GM12872 (cell line): ENCODE measurements around the gene S100A16.

Experiments used
- TF ChIP-seq, protein P1 (sequence below): IDR thresholded peaks from 3 replicates; pipeline ENCODE4 v1.5.1; 2011; ENCODE audit warnings: low read depth, mild to moderate bottlenecking, low read length, moderate library complexity; ENCODE audit not compliant: insufficient read depth

Gene S100A16

DNA sequence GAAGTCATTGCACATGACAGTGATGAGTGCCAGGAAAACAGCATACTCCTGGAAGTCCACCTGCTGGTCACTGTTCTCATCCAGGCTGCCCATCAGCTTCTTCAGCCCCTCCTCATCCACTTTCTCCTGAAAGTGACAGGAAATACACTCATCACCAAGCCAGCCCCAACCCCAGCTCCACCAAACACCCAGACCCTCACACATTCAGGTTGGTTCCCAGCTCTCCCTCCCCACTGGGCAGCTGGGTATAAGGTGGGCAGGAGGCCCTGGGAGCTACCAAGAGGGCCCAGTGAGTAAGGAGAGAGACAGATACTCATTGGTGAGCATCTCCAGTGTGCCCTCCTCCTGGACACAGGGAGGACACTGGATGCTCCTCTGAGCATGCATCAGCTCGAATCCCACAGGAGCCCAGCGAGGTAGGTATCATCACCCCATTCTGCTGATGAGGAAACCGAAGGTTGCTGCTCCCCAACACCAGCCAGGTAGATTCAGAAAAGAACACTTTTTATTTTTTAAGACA lies 51.4 kb downstream of the S100A16 start:
- TF ChIP-seq, protein P1, sequence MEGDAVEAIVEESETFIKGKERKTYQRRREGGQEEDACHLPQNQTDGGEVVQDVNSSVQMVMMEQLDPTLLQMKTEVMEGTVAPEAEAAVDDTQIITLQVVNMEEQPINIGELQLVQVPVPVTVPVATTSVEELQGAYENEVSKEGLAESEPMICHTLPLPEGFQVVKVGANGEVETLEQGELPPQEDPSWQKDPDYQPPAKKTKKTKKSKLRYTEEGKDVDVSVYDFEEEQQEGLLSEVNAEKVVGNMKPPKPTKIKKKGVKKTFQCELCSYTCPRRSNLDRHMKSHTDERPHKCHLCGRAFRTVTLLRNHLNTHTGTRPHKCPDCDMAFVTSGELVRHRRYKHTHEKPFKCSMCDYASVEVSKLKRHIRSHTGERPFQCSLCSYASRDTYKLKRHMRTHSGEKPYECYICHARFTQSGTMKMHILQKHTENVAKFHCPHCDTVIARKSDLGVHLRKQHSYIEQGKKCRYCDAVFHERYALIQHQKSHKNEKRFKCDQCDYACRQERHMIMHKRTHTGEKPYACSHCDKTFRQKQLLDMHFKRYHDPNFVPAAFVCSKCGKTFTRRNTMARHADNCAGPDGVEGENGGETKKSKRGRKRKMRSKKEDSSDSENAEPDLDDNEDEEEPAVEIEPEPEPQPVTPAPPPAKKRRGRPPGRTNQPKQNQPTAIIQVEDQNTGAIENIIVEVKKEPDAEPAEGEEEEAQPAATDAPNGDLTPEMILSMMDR = no peak

DNA sequence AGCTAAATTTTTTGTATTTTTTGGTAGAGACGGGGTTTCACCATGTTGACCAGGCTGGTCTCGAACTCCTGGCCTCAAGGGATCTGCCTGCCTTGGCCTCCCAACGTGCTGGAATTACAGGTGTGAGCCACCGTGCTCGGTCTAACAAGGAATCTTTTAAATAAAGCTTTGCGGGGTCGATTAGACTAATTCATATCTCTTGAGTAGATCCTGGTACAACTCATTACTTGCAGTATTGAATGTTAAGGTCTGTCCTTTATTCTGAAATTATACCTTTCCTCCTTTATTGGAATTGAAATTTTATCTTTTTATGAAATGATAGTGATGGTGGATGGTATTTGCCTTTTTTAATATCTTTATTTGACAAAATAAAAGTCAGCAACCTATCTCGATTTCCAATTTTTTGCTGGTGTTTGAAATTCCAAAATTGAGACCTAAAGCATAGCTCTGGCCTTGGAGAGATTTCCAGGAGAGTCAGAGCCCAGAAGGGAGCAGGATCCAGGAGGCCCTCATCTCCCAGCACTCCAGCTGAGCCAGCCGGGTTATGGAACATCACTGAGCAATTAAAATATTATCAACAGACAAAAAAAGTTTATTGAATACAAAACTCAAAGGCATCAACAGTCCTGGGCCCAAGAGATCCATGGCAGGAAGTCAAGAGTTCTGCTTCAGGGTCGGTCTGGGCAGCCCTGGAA lies 52.0 kb downstream of the S100A16 start:
- TF ChIP-seq, protein P1 = no peak

DNA sequence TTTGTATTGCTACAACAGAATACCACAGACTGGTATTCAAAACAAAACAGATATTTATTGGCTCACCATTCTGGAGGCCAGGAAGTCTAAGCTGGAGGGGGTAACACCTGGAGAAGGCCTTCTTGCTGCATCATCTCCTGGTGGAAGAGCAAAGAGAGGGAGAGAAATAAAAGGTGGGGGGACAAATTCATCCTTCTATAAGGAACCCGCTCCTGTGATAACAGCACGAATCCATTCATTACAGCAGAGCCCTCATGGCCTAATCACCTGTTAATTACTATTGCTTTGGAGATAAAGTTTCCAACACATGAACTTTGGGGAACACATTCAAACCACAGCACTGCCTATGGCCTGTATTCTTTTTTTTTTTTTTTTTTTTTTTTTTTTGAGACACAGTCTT lies 52.7 kb downstream of the S100A16 start:
- TF ChIP-seq, protein P1 = no peak

DNA sequence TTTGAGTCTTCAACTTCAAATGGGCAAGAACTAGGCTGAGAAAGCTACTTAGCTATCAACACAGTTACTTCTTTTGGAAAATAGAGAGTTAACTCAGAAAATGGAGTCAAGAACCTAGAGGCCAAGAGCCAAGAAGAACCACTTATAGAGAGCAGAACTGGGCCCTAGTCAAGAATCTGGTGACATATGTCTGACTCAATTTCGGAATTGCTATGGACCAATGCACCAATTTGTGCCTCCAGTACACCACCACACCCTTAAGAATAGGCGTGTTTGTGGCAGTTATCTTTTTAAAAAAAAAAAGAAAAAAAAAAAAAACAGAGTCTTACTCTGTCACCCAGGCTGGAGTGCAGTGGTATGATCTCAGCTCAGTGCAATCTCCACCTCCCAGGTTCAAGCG lies 55.1 kb downstream of the S100A16 start:
- TF ChIP-seq, protein P1 = no peak
